MM.1S (cell line): ENCODE results near the gene HDGFL3.

ENCODE experiments used
- EZH2 ChIP-seq: fragments of 300-600 bp; sonication (generic); optimal IDR thresholded peaks from 2 replicates; pipeline ENCODE3; 2017; ENCODE audit warnings: low read depth, mild to moderate bottlenecking, antibody characterized with exemption, low read length, mixed read lengths
- TF ChIP-seq, protein P1 (sequence below): fragments of 300-600 bp; sonication (generic); IDR thresholded peaks from 2 replicates; pipeline ENCODE4 v1.5.1; 2016; ENCODE audit warnings: antibody characterized with exemption, low read length, mixed read lengths

DNA sequence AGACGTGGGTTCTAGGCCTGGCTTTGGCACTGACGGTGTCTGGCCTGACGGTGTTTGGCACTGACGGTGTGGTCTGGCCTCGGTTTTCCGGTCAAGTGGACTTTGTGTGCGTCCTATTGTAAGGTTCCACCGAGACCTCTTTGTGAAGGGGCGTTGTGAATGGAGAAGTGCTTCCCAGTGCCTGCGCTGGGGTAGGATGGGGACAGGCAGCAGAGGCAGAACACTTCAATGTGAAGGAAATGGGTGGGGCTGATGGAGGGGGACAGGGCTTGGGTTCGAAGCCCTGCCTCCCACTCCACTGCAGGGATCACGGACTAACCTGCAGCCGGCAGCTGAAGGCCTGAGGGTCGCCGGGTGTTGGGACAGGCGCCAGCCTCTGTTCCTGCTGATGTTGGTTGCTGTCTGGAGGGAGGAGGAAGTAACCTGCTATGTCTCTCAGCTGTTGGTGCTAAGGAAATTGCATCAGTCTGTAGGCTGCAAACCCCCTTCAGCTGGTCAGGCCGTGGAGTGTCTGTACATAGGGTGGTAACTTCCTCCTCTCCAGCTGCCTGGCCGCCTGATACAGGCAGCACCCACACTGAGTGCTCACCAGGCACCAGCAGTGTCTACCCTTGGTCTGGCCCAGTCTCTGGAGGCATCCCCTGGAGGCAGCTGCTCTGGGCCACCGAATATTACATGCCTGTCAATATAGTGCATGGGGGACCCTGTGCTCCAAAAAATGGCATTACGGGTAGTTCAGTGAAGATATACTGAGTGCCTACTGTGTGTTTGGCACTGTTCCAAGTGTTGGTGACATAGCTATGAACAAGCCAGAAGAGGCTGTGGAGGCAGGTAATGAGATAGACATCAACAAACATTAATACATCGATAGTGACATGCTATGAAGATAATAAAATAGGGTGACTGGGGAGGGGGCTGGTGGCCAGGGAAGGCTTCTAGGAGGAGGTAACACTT is 99.1 kb downstream of the HDGFL3 start:
- TF ChIP-seq, protein P1, sequence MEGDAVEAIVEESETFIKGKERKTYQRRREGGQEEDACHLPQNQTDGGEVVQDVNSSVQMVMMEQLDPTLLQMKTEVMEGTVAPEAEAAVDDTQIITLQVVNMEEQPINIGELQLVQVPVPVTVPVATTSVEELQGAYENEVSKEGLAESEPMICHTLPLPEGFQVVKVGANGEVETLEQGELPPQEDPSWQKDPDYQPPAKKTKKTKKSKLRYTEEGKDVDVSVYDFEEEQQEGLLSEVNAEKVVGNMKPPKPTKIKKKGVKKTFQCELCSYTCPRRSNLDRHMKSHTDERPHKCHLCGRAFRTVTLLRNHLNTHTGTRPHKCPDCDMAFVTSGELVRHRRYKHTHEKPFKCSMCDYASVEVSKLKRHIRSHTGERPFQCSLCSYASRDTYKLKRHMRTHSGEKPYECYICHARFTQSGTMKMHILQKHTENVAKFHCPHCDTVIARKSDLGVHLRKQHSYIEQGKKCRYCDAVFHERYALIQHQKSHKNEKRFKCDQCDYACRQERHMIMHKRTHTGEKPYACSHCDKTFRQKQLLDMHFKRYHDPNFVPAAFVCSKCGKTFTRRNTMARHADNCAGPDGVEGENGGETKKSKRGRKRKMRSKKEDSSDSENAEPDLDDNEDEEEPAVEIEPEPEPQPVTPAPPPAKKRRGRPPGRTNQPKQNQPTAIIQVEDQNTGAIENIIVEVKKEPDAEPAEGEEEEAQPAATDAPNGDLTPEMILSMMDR = no peak
- TF ChIP-seq EZH2 = no peak
